Spleen (tissue), 7 donors: ENCODE measurements around the gene TAOK1.

Experiments
- POLR2AphosphoS5 ChIP-seq, 3 donors: sonication (generic); formaldehyde crosslinking; IDR thresholded peaks; one replicate each; pipeline ENCODE4 v1.5.1; 2017; ENCODE audit warnings: antibody characterized with exemption in 3 of 3
- TF ChIP-seq, protein P1 (sequence below), 11 experiments: fragments of 200-600 bp in 7 of 11; fragments of 450-650 bp in 4 of 11; sonication (generic) in 4 of 11; IDR thresholded peaks in 8 of 11; conservative IDR thresholded peaks in 3 of 11; 1 replicate in 7 of 11; 2 replicates in 4 of 11; pipeline versions ENCODE4 v1.4.0 to v1.8.0; 2016 to 2021; ENCODE audit warnings: antibody characterized with exemption in 11 of 11, inconsistent platforms in 4 of 11, mild to moderate bottlenecking in 1 of 11
- donor health status: DM: no; HTN: no; CAD: no; lungs with moderate emphysema.
- donor health status: DM: no; HTN: no; CAD: no.
- donor health status: DM: no; HTN: no; CAD: no.

GRCh38 chr17:29518359-29518758 lies 128.2 kb downstream of the TAOK1 start:
- TF ChIP-seq, protein P1, sequence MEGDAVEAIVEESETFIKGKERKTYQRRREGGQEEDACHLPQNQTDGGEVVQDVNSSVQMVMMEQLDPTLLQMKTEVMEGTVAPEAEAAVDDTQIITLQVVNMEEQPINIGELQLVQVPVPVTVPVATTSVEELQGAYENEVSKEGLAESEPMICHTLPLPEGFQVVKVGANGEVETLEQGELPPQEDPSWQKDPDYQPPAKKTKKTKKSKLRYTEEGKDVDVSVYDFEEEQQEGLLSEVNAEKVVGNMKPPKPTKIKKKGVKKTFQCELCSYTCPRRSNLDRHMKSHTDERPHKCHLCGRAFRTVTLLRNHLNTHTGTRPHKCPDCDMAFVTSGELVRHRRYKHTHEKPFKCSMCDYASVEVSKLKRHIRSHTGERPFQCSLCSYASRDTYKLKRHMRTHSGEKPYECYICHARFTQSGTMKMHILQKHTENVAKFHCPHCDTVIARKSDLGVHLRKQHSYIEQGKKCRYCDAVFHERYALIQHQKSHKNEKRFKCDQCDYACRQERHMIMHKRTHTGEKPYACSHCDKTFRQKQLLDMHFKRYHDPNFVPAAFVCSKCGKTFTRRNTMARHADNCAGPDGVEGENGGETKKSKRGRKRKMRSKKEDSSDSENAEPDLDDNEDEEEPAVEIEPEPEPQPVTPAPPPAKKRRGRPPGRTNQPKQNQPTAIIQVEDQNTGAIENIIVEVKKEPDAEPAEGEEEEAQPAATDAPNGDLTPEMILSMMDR (IDR thresholded peaks at IDR 0.05 in 8 of 11, conservative IDR thresholded peaks at IDR 0.05 in 3 of 11) = no peak
- TF ChIP-seq POLR2AphosphoS5 (IDR thresholded peaks at IDR 0.05) = no peak
